Transverse colon (tissue), 4 donors: ENCODE results near the gene ZNF784. TPM values are rescaled to one million over a fixed set of nuclear protein-coding genes. Genes with fewer than 3 reads are reported as not detected.

ENCODE experiments used
- DNase-seq: peaks from one replicate; pipeline ENCODE4 v3.0.0-alpha.2; 2019
- H3K27ac ChIP-seq, 4 donors: fragments of 200-600 bp; sonication (generic); 2 replicates each; pipeline ENCODE4 v1.5.1; 2016 to 2018; ENCODE audit warnings: inconsistent platforms in 4 of 4
- H3K27me3 ChIP-seq: fragments of 200-600 bp; sonication (generic); 2 replicates; pipeline ENCODE4 v1.5.1; 2017; ENCODE audit warnings: inconsistent platforms
- H3K36me3 ChIP-seq, 4 donors: fragments of 200-600 bp; sonication (generic); 2 replicates each; pipeline ENCODE4 v1.5.1; 2017 to 2019; ENCODE audit warnings: inconsistent platforms in 4 of 4
- H3K4me1 ChIP-seq, 4 donors: fragments of 200-600 bp; sonication (generic); 2 replicates each; pipeline ENCODE4 v1.5.1; 2017 to 2020; ENCODE audit warnings: inconsistent platforms in 4 of 4
- H3K4me3 ChIP-seq, 4 donors: fragments of 200-600 bp; sonication (generic); 1 replicate in 1 of 4; 2 replicates in 3 of 4; pipeline versions ENCODE4 v1.5.1 to v1.6.1; 2017 to 2019; ENCODE audit warnings: inconsistent platforms in 4 of 4
- H3K9me3 ChIP-seq, 2 donors: fragments of 200-600 bp; sonication (generic); 2 replicates each; pipeline ENCODE4 v1.5.1; 2017 to 2019; ENCODE audit warnings: inconsistent platforms in 2 of 2
- CTCF ChIP-seq, 5 experiments: fragments of 200-600 bp in 3 of 5; fragments of 450-650 bp in 2 of 5; sonication (generic) in 3 of 5; IDR thresholded peaks; 1 replicate in 2 of 5; 2 replicates in 3 of 5; pipeline ENCODE4 v1.5.1; 2016 to 2017; ENCODE audit warnings: antibody characterized with exemption in 5 of 5, inconsistent platforms in 3 of 5, mild to moderate bottlenecking in 2 of 5, moderate library complexity in 1 of 5
- EP300 ChIP-seq: sonication (generic); formaldehyde crosslinking; IDR thresholded peaks from one replicate; pipeline ENCODE4 v1.6.1; 2017; ENCODE audit warnings: antibody characterized with exemption, low read depth
- POLR2A ChIP-seq: fragments of 450-650 bp; IDR thresholded peaks from one replicate; pipeline ENCODE4 v1.6.1; 2016; ENCODE audit warnings: antibody characterized with exemption, mild to moderate bottlenecking, moderate library complexity
- POLR2AphosphoS5 ChIP-seq, 3 donors: sonication (generic); formaldehyde crosslinking; IDR thresholded peaks; one replicate each; pipeline ENCODE4 v1.6.1; 2016; ENCODE audit warnings: antibody characterized with exemption in 3 of 3
- WGBS, 2 donors: methylation state at CpG; one replicate each; pipeline ENCODE4 v1.1.5; 2018; ENCODE audit warnings: low coverage in 1 of 2; 5-methylcytosine and 5-hydroxymethylcytosine counted together
- in situ Hi-C, 4 donors: fragments of 200-750 bp; cut with MboI; loops; one replicate each; pipeline versions ENCODE4 v1.15.0 to v1.15.1; 2017; ENCODE audit warnings: low sequenced_read_pairs in 3 of 4, low pct_ligation_motif_present in 1 of 4, low pct_unique_long_range_greater_than_20kb in 1 of 4
- intact Hi-C: fragments of 100-400 bp; cut with DNase I; formaldehyde crosslinking; loops from one replicate; pipeline ENCODE4 v1.15.1; 2023; ENCODE audit warnings: low total_unique reads
- total RNA-seq, 4 donors: library from RNA; depleted of rRNA; stranded (reverse); fragments of >200 nt; gene quantifications; one replicate each; pipeline ENCODE4 v1.1.0, GENCODE V29; 2016

The ZNF784 gene
- total RNA-seq, 4 donors from 2014 or later: 11.1 to 27.7 (median 14.5) TPM

GRCh38 chr19:55650602-55651230 is 26.4 kb upstream of the ZNF784 start:
- H3K9me3 ChIP-seq: no peaks in the 10 kb centered on the region
- no peak for TF ChIP-seq EP300
- no peak for TF ChIP-seq POLR2AphosphoS5 (IDR thresholded peaks at IDR 0.05)
- no peak for TF ChIP-seq CTCF (IDR thresholded peaks at IDR 0.05)
- TF ChIP-seq POLR2A: no peak
- H3K27ac ChIP-seq: no peak overlapping the region
- H3K4me1 ChIP-seq: peaks cover 13 to 33% (median 27%) of the 10 kb centered on the region in 4 donors
- 88 to 97% methylated on average over 3 to 17 of the region's 17 CpGs for WGBS, 2 donors
- intact Hi-C loops: loop anchor here (10.0 kb wide), 1 partner anchor 266 kb away; the partner anchor contains the start of genes RPL28 and TMEM238
- H3K27me3 ChIP-seq: no peaks in the 10 kb centered on the region
- H3K36me3 ChIP-seq: no peaks in the 10 kb centered on the region
- DNase-seq: no peak
- in situ Hi-C loops: no loop called here
- no peak overlapping the region for H3K4me3 ChIP-seq

- Histone ChIP-seq H3K36me3 (no peaks in the 10 kb centered on the region), H3K27ac (no peak overlapping the region), H3K4me3 (no peak overlapping the region), H3K27me3 (no peaks in the 10 kb centered on the region), H3K4me1 (peaks cover 13 to 32% (median 25%) of the 10 kb centered on the region in 4 donors), H3K9me3 (no peaks in the 10 kb centered on the region)
- intact Hi-C loops: loop anchor here (10.0 kb wide), 1 partner anchor 265 kb away; the partner anchor contains the start of genes RPL28 and TMEM238
- DNase-seq: no peak
- in situ Hi-C loops: no loop called here
- 85 to 93% methylated on average over 4 of the region's 4 CpGs for WGBS, 2 donors
- TF ChIP-seq POLR2A (no peak), POLR2AphosphoS5 (IDR thresholded peaks at IDR 0.05) (no peak)
Measured at GRCh38 chr19:55650126-55650557, 25.8 kb upstream of the ZNF784 start.

GRCh38 chr19:55649268-55650125 is 25.1 kb upstream of the ZNF784 start:
- 84 to 100% methylated on average over 2 to 9 of the region's 17 CpGs for WGBS, 2 donors
- intact Hi-C loops (loop anchor here (10.0 kb wide), 1 partner anchor 265 kb away; the partner anchor contains the start of genes RPL28 and TMEM238), in situ Hi-C loops (no loop called here)

More at GRCh38 chr19:55649268-55650125, 25.1 kb upstream of the ZNF784 start:
- peak overlapping the region in 2 of 4 donors; percentile 78 to 87 for H3K4me3 ChIP-seq
- no peak for TF ChIP-seq EP300
- no peak for TF ChIP-seq CTCF (IDR thresholded peaks at IDR 0.05)
- no peak for TF ChIP-seq POLR2AphosphoS5 (IDR thresholded peaks at IDR 0.05)
- TF ChIP-seq POLR2A: no peak
- DNase-seq: no peak
- no peaks in the 10 kb centered on the region for H3K36me3 ChIP-seq
- no peaks in the 10 kb centered on the region for H3K9me3 ChIP-seq
- peaks cover 16 to 36% (median 25%) of the 10 kb centered on the region in 4 donors for H3K4me1 ChIP-seq
- H3K27ac ChIP-seq: peak overlapping the region; percentile 82 to 91 (median 86)
- H3K27me3 ChIP-seq: no peaks in the 10 kb centered on the region
